Neuronal stem cell (in vitro differentiated cells): ENCODE data around the gene CCDC117.

Experiments used
- DNase-seq: peaks from one replicate; pipeline ENCODE4 v3.0.0-alpha.2; 2013; ENCODE audit warnings: low spot score
- H2AFZ ChIP-seq: one replicate; pipeline ENCODE4 v1.6.1; 2013; ENCODE audit warnings: mild to moderate bottlenecking, low read length, inconsistent platforms
- H2AK5ac ChIP-seq: 2 replicates; pipeline ENCODE4 v1.6.1; 2013; ENCODE audit warnings: low read depth, mild to moderate bottlenecking, inconsistent platforms, low read length, moderate library complexity, mixed read lengths
- H2BK120ac ChIP-seq: 2 replicates; pipeline ENCODE4 v1.6.1; 2013; ENCODE audit warnings: low read depth, mild to moderate bottlenecking, inconsistent platforms, low read length, moderate library complexity, mixed read lengths
- H2BK12ac ChIP-seq: one replicate; pipeline ENCODE4 v1.6.1; 2013; ENCODE audit warnings: low read length, inconsistent platforms
- H2BK15ac ChIP-seq: 2 replicates; pipeline ENCODE4 v1.6.1; 2013; ENCODE audit warnings: mild to moderate bottlenecking, low read length, inconsistent platforms, mixed read lengths
- H2BK5ac ChIP-seq: one replicate; pipeline ENCODE4 v1.6.1; 2013; ENCODE audit warnings: inconsistent platforms, mild to moderate bottlenecking, low read length, moderate library complexity
- H3K14ac ChIP-seq: one replicate; pipeline ENCODE4 v1.6.1; 2013; ENCODE audit warnings: low read length, inconsistent platforms
- H3K18ac ChIP-seq: 2 replicates; pipeline ENCODE4 v1.6.1; 2013; ENCODE audit warnings: low read length, inconsistent platforms
- H3K23ac ChIP-seq: 2 replicates; pipeline ENCODE4 v1.6.1; 2013; ENCODE audit warnings: low read depth, mild to moderate bottlenecking, mixed read lengths, low read length, inconsistent platforms; ENCODE audit not compliant: poor library complexity
- H3K27ac ChIP-seq: replicated peaks from 3 replicates; pipeline ENCODE4 v1.5.1; 2013; ENCODE audit warnings: low read length, inconsistent platforms
- H3K27me3 ChIP-seq, 3 experiments: 2 replicates each; pipeline ENCODE4 v1.6.1; 2013; ENCODE audit warnings: low read length in 3 of 3, mild to moderate bottlenecking in 2 of 3, inconsistent platforms in 1 of 3, low read depth in 1 of 3, mixed read lengths in 1 of 3, moderate library complexity in 1 of 3; ENCODE audit not compliant: control insufficient read depth in 3 of 3, insufficient read depth in 3 of 3
- H3K36me3 ChIP-seq, 2 donors: replicated peaks in 1 of 2; 2 replicates each; pipeline ENCODE4 v1.6.1; 2013; ENCODE audit warnings: low read length in 2 of 2; ENCODE audit not compliant: control insufficient read depth in 2 of 2, insufficient read depth in 2 of 2
- H3K4ac ChIP-seq: 2 replicates; pipeline ENCODE4 v1.6.1; 2013; ENCODE audit warnings: inconsistent platforms, mild to moderate bottlenecking, low read length, moderate library complexity
- H3K4me1 ChIP-seq, 2 donors: 1 replicate in 1 of 2; 2 replicates in 1 of 2; pipeline ENCODE4 v1.6.1; 2013; ENCODE audit warnings: low read length in 2 of 2, low read depth in 1 of 2; ENCODE audit not compliant: control insufficient read depth in 2 of 2, insufficient read depth in 1 of 2
- H3K4me2 ChIP-seq: one replicate; pipeline ENCODE4 v1.6.1; 2013; ENCODE audit warnings: mild to moderate bottlenecking, low read length, inconsistent platforms; ENCODE audit not compliant: insufficient read depth, poor library complexity, severe bottlenecking
- H3K4me3 ChIP-seq, 2 donors: 2 replicates each; pipeline ENCODE4 v1.5.1; 2013; ENCODE audit warnings: low read length in 2 of 2, mild to moderate bottlenecking in 2 of 2, inconsistent platforms in 1 of 2, moderate library complexity in 1 of 2
- H3K79me1 ChIP-seq: one replicate; pipeline ENCODE4 v1.6.1; 2013; ENCODE audit warnings: low read depth, mild to moderate bottlenecking, inconsistent platforms, low read length, moderate library complexity
- H3K9ac ChIP-seq: one replicate; pipeline ENCODE4 v1.6.1; 2013; ENCODE audit warnings: mild to moderate bottlenecking, low read depth, low read length, inconsistent platforms; ENCODE audit not compliant: poor library complexity
- H3K9me3 ChIP-seq, 2 donors: replicated peaks in 1 of 2; 2 replicates each; pipeline versions ENCODE3 to v1.6.1; 2013; ENCODE audit warnings: low read length in 2 of 2, mild to moderate bottlenecking in 2 of 2, inconsistent platforms in 1 of 2, low read depth in 1 of 2, mixed read lengths in 1 of 2, moderate library complexity in 1 of 2; ENCODE audit not compliant: control insufficient read depth in 2 of 2, insufficient read depth in 1 of 2
- H4K8ac ChIP-seq: one replicate; pipeline ENCODE4 v1.6.1; 2013; ENCODE audit warnings: low read depth, mild to moderate bottlenecking, inconsistent platforms, low read length, moderate library complexity
- H4K91ac ChIP-seq: one replicate; pipeline ENCODE4 v1.6.1; 2013; ENCODE audit warnings: low read length, low read depth, mild to moderate bottlenecking, inconsistent platforms; ENCODE audit not compliant: poor library complexity
- WGBS, 2 donors: extraction: QIAGEN DNeasy Blood & Tissue Kit; methylation state at CpG; one replicate each; pipeline ENCODE4 v1.1.7; 2013; ENCODE audit warnings: missing lambda C conversion rate in 2 of 2, mixed read lengths in 1 of 2; ENCODE audit not compliant: insufficient read length in 2 of 2, insufficient replicate concordance in 1 of 2; ENCODE audit errors: extremely low coverage in 2 of 2; 5-methylcytosine and 5-hydroxymethylcytosine counted together

The CCDC117 gene

DNA sequence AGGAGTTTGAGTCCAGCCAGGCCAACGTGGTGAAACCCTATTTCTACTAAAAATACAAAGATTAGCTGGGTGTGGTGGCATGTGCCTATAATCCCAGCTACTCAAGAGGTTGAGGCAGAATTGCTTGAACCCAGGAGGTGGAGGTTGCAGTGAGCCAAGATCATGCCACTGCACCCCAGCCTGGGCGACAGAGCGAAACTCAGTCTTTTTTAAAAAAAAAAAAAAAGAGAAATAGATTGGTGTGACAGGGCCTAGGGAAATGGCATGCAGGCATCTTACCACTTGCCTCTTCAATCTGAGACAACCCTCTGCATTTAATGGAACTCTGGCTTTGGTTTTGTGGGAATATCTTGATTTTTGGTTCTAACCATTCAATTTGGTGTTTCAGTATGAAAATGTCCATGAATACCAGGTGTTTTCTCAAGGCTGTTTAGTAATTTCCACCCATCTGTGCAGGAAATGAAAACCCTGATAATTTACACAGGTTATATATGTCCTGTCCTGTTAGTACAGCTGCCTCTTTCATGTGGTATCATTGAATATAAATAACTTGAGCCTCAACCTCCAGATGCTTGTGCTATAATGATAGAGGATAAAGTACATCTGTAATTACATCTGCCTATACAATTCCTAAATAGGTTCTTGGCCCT, 19.5 kb downstream of the CCDC117 start:
- WGBS, 2 donors: no CpG with 5 or more reads among the region's 3 CpGs
- DNase-seq: no peak
- no peak overlapping the region for H4K8ac ChIP-seq
- peaks cover 2 to 6% of the 10 kb centered on the region in 2 donors for H3K9me3 ChIP-seq
- no peaks in the 10 kb centered on the region for H3K4me1 ChIP-seq
- no peak overlapping the region for H3K9ac ChIP-seq
- no peaks in the 10 kb centered on the region for H3K27me3 ChIP-seq
- peaks cover 20 to 79% of the 10 kb centered on the region in 2 donors for H3K36me3 ChIP-seq
- no peak overlapping the region for H2BK12ac ChIP-seq
- no peak overlapping the region for H3K4ac ChIP-seq
- H3K79me1 ChIP-seq: no peaks in the 10 kb centered on the region
- no peak overlapping the region for H3K14ac ChIP-seq
- H2BK15ac ChIP-seq: no peak overlapping the region
- no peak overlapping the region for H3K4me2 ChIP-seq
- no peak overlapping the region for H2AFZ ChIP-seq
- no peak overlapping the region for H3K18ac ChIP-seq
- H3K23ac ChIP-seq: no peak overlapping the region
- no peak overlapping the region for H4K91ac ChIP-seq
- no peak overlapping the region for H3K4me3 ChIP-seq
- no peak overlapping the region for H3K27ac ChIP-seq
- H2BK5ac ChIP-seq: no peak overlapping the region
- H2BK120ac ChIP-seq: no peak overlapping the region
- no peak overlapping the region for H2AK5ac ChIP-seq

DNA sequence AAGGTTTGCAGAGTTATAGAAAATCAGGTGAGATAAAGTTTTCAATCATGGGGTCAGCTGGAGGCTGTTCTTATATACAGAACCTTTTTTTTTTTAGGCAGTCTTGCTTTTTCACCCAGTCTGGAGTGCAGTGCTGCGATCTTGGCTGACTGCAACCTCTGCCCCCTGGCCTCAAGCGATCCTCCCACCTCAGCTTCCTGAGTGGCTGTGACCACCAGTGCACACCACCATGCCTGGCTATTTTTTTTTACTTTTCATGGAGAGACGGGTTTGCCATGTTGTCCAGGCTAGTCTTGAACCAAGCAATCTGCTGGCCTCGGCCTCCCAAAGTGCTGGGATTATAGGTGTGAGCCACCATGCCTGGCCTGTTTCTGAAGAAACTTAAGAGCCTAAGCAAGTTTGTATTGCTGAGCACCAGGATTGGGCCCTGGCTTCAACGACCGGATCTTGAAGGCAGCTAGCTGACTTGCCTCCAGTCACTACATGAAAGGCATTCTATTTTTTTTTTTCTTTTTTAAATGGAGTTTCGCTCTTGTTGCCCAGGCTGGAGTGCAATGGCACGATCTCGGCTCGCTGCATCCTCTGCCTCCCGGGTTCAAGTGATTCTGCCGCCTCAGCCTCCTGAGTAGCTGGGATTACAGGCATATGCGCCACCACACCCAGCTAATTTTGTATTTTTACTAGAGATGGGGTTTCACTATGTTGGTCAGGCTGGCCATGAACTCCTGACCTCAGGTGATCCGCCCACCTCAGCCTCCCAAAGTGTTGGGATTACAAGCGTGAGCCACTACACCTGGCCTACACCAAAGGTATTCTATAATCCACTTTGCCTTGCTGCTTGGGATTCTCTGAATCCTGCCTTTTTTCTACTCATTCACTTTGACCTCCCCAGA, 20.2 kb downstream of the CCDC117 start:
- Histone ChIP-seq H3K27ac (no peak overlapping the region), H3K36me3 (peaks cover 20 to 79% of the 10 kb centered on the region in 2 donors), H3K14ac (no peak overlapping the region), H3K9me3 (peaks cover 2 to 6% of the 10 kb centered on the region in 2 donors), H3K9ac (no peak overlapping the region), H4K8ac (no peak overlapping the region), H3K4me1 (no peaks in the 10 kb centered on the region), H3K4me2 (no peak overlapping the region), H3K4ac (no peak overlapping the region), H2BK120ac (no peak overlapping the region), H2AK5ac (no peak overlapping the region), H3K18ac (no peak overlapping the region), H3K79me1 (no peaks in the 10 kb centered on the region), H2BK15ac (no peak overlapping the region), H3K23ac (no peak overlapping the region), H2AFZ (no peak overlapping the region), H3K27me3 (no peaks in the 10 kb centered on the region), H2BK5ac (no peak overlapping the region), H2BK12ac (no peak overlapping the region), H4K91ac (no peak overlapping the region), H3K4me3 (no peak overlapping the region)
- WGBS, 2 donors: no CpG with 5 or more reads among the region's 15 CpGs
- DNase-seq: no peak

DNA sequence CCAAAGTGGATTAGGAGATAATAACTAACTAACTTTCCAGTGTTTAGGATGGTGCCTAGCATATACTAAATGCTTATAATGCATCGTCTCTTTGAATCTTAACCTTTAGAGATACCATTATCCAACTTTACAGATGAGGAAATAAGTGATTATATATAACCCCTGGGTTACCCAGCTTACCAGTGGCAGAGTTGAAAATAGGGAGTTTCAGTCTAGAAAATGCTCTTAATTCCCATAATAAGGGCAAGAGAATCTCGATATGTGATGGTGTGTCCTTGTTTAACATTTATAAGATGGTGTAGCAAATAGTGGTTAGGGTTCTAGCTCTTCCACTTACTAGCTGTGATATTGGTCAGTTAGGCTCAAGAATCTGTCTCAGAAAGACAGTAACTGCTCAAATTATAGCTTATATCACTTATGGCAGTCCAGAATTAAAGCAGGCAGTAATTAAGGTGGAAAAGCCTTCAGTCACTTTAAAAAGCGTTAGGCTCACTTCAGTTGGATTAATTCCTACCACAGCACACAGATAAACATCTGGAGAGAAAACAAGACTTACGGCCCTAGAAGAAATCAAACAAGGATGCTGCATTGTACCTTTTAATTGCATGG, 21.6 kb downstream of the CCDC117 start:
- H3K4me2 ChIP-seq: no peak overlapping the region
- H3K4ac ChIP-seq: no peak overlapping the region
- no peaks in the 10 kb centered on the region for H3K79me1 ChIP-seq
- no peak overlapping the region for H2AFZ ChIP-seq
- no peak overlapping the region for H3K4me3 ChIP-seq
- no CpG with 5 or more reads among the region's 4 CpGs for WGBS, 2 donors
- H2BK120ac ChIP-seq: no peak overlapping the region
- H3K14ac ChIP-seq: no peak overlapping the region
- DNase-seq: no peak
- no peak overlapping the region for H2BK5ac ChIP-seq
- H3K27me3 ChIP-seq: no peaks in the 10 kb centered on the region
- no peak overlapping the region for H2BK15ac ChIP-seq
- H2AK5ac ChIP-seq: no peak overlapping the region
- H3K27ac ChIP-seq: no peak overlapping the region
- H3K9me3 ChIP-seq: peaks cover 2 to 6% of the 10 kb centered on the region in 2 donors
- no peak overlapping the region for H4K8ac ChIP-seq
- no peak overlapping the region for H2BK12ac ChIP-seq
- H3K36me3 ChIP-seq: peaks cover 18 to 79% of the 10 kb centered on the region in 2 donors
- no peaks in the 10 kb centered on the region for H3K4me1 ChIP-seq
- H3K23ac ChIP-seq: no peak overlapping the region
- no peak overlapping the region for H3K18ac ChIP-seq
- no peak overlapping the region for H4K91ac ChIP-seq
- no peak overlapping the region for H3K9ac ChIP-seq
